ENCODE results near the gene DDRGK1. TPM values are rescaled to one million over a fixed set of nuclear protein-coding genes. Genes with fewer than 3 reads are reported as not detected.
A peak's percentile ranks its signal among the peaks of the same experiment; 100 is the strongest.
"Not testable (repeated sequence)": the region's sequence is repeated elsewhere in the genome, so short reads cannot be mapped to it uniquely, and the experiment has no call there.

DDRGK1 gene
- total RNA-seq, 1 experiment from 2014 or later, result 97.7 TPM

GRCh38 chr20:3218307-3218988, 14.0 kb upstream of the DDRGK1 start:
- H3K79me2 ChIP-seq (ENCODE audit: low read length), result 0 out of 2 replicates have a peak, but pooled peaks cover 3% of the 10 kb centered on the region
- no peak overlapping the region for H3K9ac ChIP-seq (ENCODE audit: low read length)
- ATAC-seq, result peak; percentile 20
- H3F3A ChIP-seq (ENCODE audit: low read length, unreplicated experiment), result peaks cover 4% of the 10 kb centered on the region
- H4K20me1 ChIP-seq (ENCODE audit: low read length), result no peaks in the 10 kb centered on the region
- TF ChIP-seq EZH2phosphoT487 (IDR thresholded peaks at IDR 0.05; ENCODE audit: borderline replicate concordance, low read length), result no peak
- TF ChIP-seq, protein P1, sequence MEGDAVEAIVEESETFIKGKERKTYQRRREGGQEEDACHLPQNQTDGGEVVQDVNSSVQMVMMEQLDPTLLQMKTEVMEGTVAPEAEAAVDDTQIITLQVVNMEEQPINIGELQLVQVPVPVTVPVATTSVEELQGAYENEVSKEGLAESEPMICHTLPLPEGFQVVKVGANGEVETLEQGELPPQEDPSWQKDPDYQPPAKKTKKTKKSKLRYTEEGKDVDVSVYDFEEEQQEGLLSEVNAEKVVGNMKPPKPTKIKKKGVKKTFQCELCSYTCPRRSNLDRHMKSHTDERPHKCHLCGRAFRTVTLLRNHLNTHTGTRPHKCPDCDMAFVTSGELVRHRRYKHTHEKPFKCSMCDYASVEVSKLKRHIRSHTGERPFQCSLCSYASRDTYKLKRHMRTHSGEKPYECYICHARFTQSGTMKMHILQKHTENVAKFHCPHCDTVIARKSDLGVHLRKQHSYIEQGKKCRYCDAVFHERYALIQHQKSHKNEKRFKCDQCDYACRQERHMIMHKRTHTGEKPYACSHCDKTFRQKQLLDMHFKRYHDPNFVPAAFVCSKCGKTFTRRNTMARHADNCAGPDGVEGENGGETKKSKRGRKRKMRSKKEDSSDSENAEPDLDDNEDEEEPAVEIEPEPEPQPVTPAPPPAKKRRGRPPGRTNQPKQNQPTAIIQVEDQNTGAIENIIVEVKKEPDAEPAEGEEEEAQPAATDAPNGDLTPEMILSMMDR (conservative IDR thresholded peaks at IDR 0.05; ENCODE audit: low read depth, low read length), result peak; percentile 99
- no peak overlapping the region for H3K4me3 ChIP-seq (ENCODE audit: low read length)
- H3K4me2 ChIP-seq (ENCODE audit: low read length), result no peak overlapping the region
- no peaks in the 10 kb centered on the region for H3K9me3 ChIP-seq (ENCODE audit: low read length)
- POLR2A ChIA-PET (ENCODE audit: unreplicated experiment), result interaction anchor here (0.6 kb wide), 2 partner anchors 21 to 612 kb away, joined by 4 to 6 read pairs; no protein-coding TSS in a partner anchor
- intact Hi-C loops (cut with micrococcal nuclease), result loop anchor here (1.0 to 2.0 kb wide), 3 partner anchors 32 to 98 kb away; no protein-coding TSS in a partner anchor
- CTCF ChIA-PET, result interaction anchor here (0.6 to 1.0 kb wide), 4 partner anchors 20 to 98 kb away, joined by 3 to 10 read pairs (median 4); no protein-coding TSS in a partner anchor
- peak; percentile 74 for DNase-seq
- 0 out of 2 replicates have a peak overlapping the region, but pooled peaks have one; percentile 49 for H2AFZ ChIP-seq (ENCODE audit: low read length)
- no TSS peak for BruUV-seq (replicated peaks)
- H3K36me3 ChIP-seq (ENCODE audit: low read depth, low read length), result peaks cover 18% of the 10 kb centered on the region; the same call in 1 of the 2 replicates
- no peak overlapping the region for H3K27ac ChIP-seq (ENCODE audit: low read length)
- no peaks in the 10 kb centered on the region for H3K27me3 ChIP-seq (ENCODE audit: low read length)
- no peaks in the 10 kb centered on the region for H3K9me2 ChIP-seq (replicated peaks; ENCODE audit: low read length)
- peaks cover 29% of the 10 kb centered on the region for H3K4me1 ChIP-seq (ENCODE audit: insufficient read depth, low read length)

- H4K20me1 ChIP-seq (ENCODE audit: low read length); BruUV-seq (replicated peaks); H3K9me3 ChIP-seq (ENCODE audit: low read length); ATAC-seq; POLR2A ChIA-PET (ENCODE audit: unreplicated experiment); H3K27ac ChIP-seq (ENCODE audit: low read length); H2AFZ ChIP-seq (ENCODE audit: low read length); H3K9ac ChIP-seq (ENCODE audit: low read length); H3F3A ChIP-seq (ENCODE audit: low read length, unreplicated experiment); DNase-seq; H3K4me2 ChIP-seq (ENCODE audit: low read length); H3K27me3 ChIP-seq (ENCODE audit: low read length); H3K4me3 ChIP-seq (ENCODE audit: low read length); intact Hi-C loops (cut with micrococcal nuclease); CTCF ChIA-PET; H3K9me2 ChIP-seq (replicated peaks; ENCODE audit: low read length): not testable (repeated sequence)
- peaks cover 10% of the 10 kb centered on the region; the same call in 1 of the 2 replicates for H3K4me1 ChIP-seq (ENCODE audit: insufficient read depth, low read length)
- H3K36me3 ChIP-seq (ENCODE audit: low read depth, low read length), result peaks cover 15% of the 10 kb centered on the region; the same call in 1 of the 2 replicates
- H3K79me2 ChIP-seq (ENCODE audit: low read length), result peaks cover 33% of the 10 kb centered on the region
Observed at GRCh38 chr20:3215359-3215917, 11.0 kb upstream of the DDRGK1 start.

- no peak overlapping the region for H3K4me3 ChIP-seq (ENCODE audit: low read length)
- H3F3A ChIP-seq (ENCODE audit: low read length, unreplicated experiment), result peaks cover 4% of the 10 kb centered on the region
- no peaks in the 10 kb centered on the region for H3K9me2 ChIP-seq (replicated peaks; ENCODE audit: low read length)
- peaks cover 46% of the 10 kb centered on the region for H3K79me2 ChIP-seq (ENCODE audit: low read length)
- no peak overlapping the region for H3K27ac ChIP-seq (ENCODE audit: low read length)
- H3K4me2 ChIP-seq (ENCODE audit: low read length), result no peak overlapping the region
- peaks cover 15% of the 10 kb centered on the region; the same call in 1 of the 2 replicates for H3K36me3 ChIP-seq (ENCODE audit: low read depth, low read length)
- H3K4me1 ChIP-seq (ENCODE audit: insufficient read depth, low read length), result peaks cover 16% of the 10 kb centered on the region; the same call in 1 of the 2 replicates
- H3K9ac ChIP-seq (ENCODE audit: low read length), result no peak overlapping the region
- no peaks in the 10 kb centered on the region for H4K20me1 ChIP-seq (ENCODE audit: low read length)
- ChIA-PET CTCF (no interaction called here), POLR2A (ENCODE audit: unreplicated experiment) (no interaction called here)
- H3K9me3 ChIP-seq (ENCODE audit: low read length), result no peaks in the 10 kb centered on the region
- H2AFZ ChIP-seq (ENCODE audit: low read length), result no peak overlapping the region
- intact Hi-C loops (cut with micrococcal nuclease), result no loop called here
- DNase-seq, result no peak
- no peaks in the 10 kb centered on the region for H3K27me3 ChIP-seq (ENCODE audit: low read length)
- TF ChIP-seq, protein P1 (conservative IDR thresholded peaks at IDR 0.05; ENCODE audit: low read depth, low read length), result no peak
- TF ChIP-seq EZH2phosphoT487 (IDR thresholded peaks at IDR 0.05; ENCODE audit: borderline replicate concordance, low read length), result no peak
- TF ChIP-seq EZH2 (IDR thresholded peaks at IDR 0.05; ENCODE audit: low read length, unreplicated experiment), result no peak
- ATAC-seq, result no peak
- no TSS peak for BruUV-seq (replicated peaks)
Observed at GRCh38 chr20:3213226-3213625, 8.7 kb upstream of the DDRGK1 start.
